Astrocyte (in vitro differentiated cells and primary cell): ENCODE results near the gene STYX.

Experiments
- CTCF ChIP-seq: IDR thresholded peaks from 2 replicates; pipeline ENCODE4 v1.5.1; 2011; ENCODE audit warnings: low read depth, mild to moderate bottlenecking, inconsistent platforms, low read length, moderate library complexity; ENCODE audit not compliant: insufficient read depth
- EZH2 ChIP-seq: IDR thresholded peaks from 2 replicates; pipeline ENCODE4 v1.6.1; 2012; ENCODE audit warnings: mild to moderate bottlenecking, low read length, inconsistent platforms; ENCODE audit not compliant: insufficient read depth

GRCh38 chr14:52801014-52801712, 71.2 kb downstream of the STYX start:
- no peak for TF ChIP-seq CTCF
- no peak for TF ChIP-seq EZH2
